Measurements from ENCODE around the gene SORCS2. TPM values are rescaled to one million over a fixed set of nuclear protein-coding genes. Genes with fewer than 3 reads are reported as not detected.

The SORCS2 gene
- total and polyA plus RNA-seq, 2 of the 4 experiments (the other 2 are of a cell fraction): 0.36 to 0.62 TPM

- Histone ChIP-seq H4K91ac (ENCODE audit: insufficient read depth, low read depth, low read length) (no peak overlapping the region), H3K27me3 (ENCODE audit: control insufficient read depth, insufficient read depth, low read length) (peaks cover 15% of the 10 kb centered on the region), H3K9me3 (ENCODE audit: control insufficient read depth, insufficient read depth, low read length) (no peaks in the 10 kb centered on the region), H3K79me1 (ENCODE audit: low read depth in 1 of 2, low read length in 2 of 2) (no peaks in the 10 kb centered on the region), H3K14ac (replicated peaks; ENCODE audit: low read depth, low read length) (no peak overlapping the region), H3K27ac (ENCODE audit: insufficient read depth, low read length) (no peak overlapping the region), H3K56ac (ENCODE audit: extremely low read depth, insufficient read depth, low read length) (no peak overlapping the region), H2BK5ac (ENCODE audit: low read depth, low read length, poor library complexity, severe bottlenecking) (no peak overlapping the region), H3K9me1 (ENCODE audit: insufficient read depth, low read length) (no peaks in the 10 kb centered on the region), H3K4ac (ENCODE audit: low read depth, low read length) (no peak overlapping the region), H4K5ac (ENCODE audit: low read depth, low read length) (no peak overlapping the region), H3K36me3 (ENCODE audit: control insufficient read depth, insufficient read depth, low read length) (no peaks in the 10 kb centered on the region), H4K8ac (ENCODE audit: low read depth in 2 of 2, low read length in 2 of 2) (no peak overlapping the region), H3K4me3 (ENCODE audit: insufficient read depth, low read depth, low read length) (no peak overlapping the region), H3K4me1 (ENCODE audit: control insufficient read depth, insufficient read depth, low read length) (peaks cover 6% of the 10 kb centered on the region), H2AFZ (replicated peaks; ENCODE audit: low read length, poor library complexity) (peak overlapping the region; percentile 33), H2BK20ac (ENCODE audit: low read depth, low read length) (no peak overlapping the region), H3K23ac (ENCODE audit: low read depth, low read length) (no peak overlapping the region), H2AK5ac (ENCODE audit: low read depth, low read length) (no peak overlapping the region), H4K20me1 (ENCODE audit: insufficient read depth, low read length) (no peaks in the 10 kb centered on the region), H2AK9ac (replicated peaks; ENCODE audit: low read depth, low read length, poor library complexity) (no peak overlapping the region), H2BK120ac (ENCODE audit: low read depth, low read length) (no peak overlapping the region), H3K9ac (ENCODE audit: low read depth, low read length) (no peak overlapping the region), H3K18ac (ENCODE audit: low read depth, low read length) (no peak overlapping the region), H2BK15ac (ENCODE audit: low read depth, low read length) (no peak overlapping the region), H3K4me2 (ENCODE audit: low read depth, low read length) (no peak overlapping the region)
- ChIA-PET POLR2A (ENCODE audit: unreplicated experiment) (no interaction called here), CTCF (no interaction called here)
- no peak for DNase-seq
- no TSS peak for BruUV-seq (replicated peaks)
- WGBS, 2 experiments (ENCODE audit: extremely low coverage in 2 of 2, insufficient read length in 1 of 2): 77% methylated on average over 9 of the region's 15 CpGs; no CpG with 5 or more reads in 1 of the 2 experiments
- ATAC-seq (ENCODE audit: low read depth): no peak
- TF ChIP-seq CHD1 (IDR thresholded peaks at IDR 0.05; ENCODE audit: low read depth, low read length) (no peak), BHLHE40 (IDR thresholded peaks at IDR 0.05; ENCODE audit: low read depth, low read length) (no peak), MXI1 (IDR thresholded peaks at IDR 0.05; ENCODE audit: borderline replicate concordance, low read depth, low read length) (no peak), MAZ (IDR thresholded peaks at IDR 0.05; ENCODE audit: borderline replicate concordance, low read depth, low read length) (no peak), NFE2L2 (IDR thresholded peaks at IDR 0.05; ENCODE audit: low read depth, low read length) (no peak), CTCF (conservative IDR thresholded peaks at IDR 0.05; ENCODE audit: low read depth, low read length) (no peak), CEBPB (IDR thresholded peaks at IDR 0.05; ENCODE audit: low read depth, low read length) (no peak), RAD21 (IDR thresholded peaks at IDR 0.05; ENCODE audit: low read length) (no peak), RFX5 (IDR thresholded peaks at IDR 0.05; ENCODE audit: low read depth, low read length) (no peak), MAFK (IDR thresholded peaks at IDR 0.05; ENCODE audit: low read depth, low read length) (no peak), USF2 (IDR thresholded peaks at IDR 0.05; ENCODE audit: low read depth, low read length) (no peak), FOS (IDR thresholded peaks at IDR 0.05; ENCODE audit: low read depth, low read length) (no peak), RCOR1 (IDR thresholded peaks at IDR 0.05; ENCODE audit: insufficient replicate concordance, low read length) (no peak), ELK1 (IDR thresholded peaks at IDR 0.05; ENCODE audit: borderline replicate concordance, low read depth, low read length) (no peak), SMC3 (IDR thresholded peaks at IDR 0.05; ENCODE audit: low read depth, low read length) (no peak), POLR2A (IDR thresholded peaks at IDR 0.05; ENCODE audit: low read depth, low read length) (no peak)
- intact Hi-C loops (cut with micrococcal nuclease): no loop called here
- in situ Hi-C loops (cut with MboI; ENCODE audit: low sequenced_read_pairs): no loop called here
- dilution Hi-C loops (cut with HindIII; ENCODE audit: low sequenced_read_pairs, unreplicated experiment): no loop called here
Measured at GRCh38 chr4:7328162-7328912, 136.0 kb downstream of the SORCS2 start.
